NT2/D1 (cell line): Measurements from ENCODE around the gene RELCH.

Experiments used
- SUZ12 ChIP-seq: IDR thresholded peaks from 2 replicates; pipeline ENCODE4 v1.6.1; 2011; ENCODE audit not compliant: insufficient read length, insufficient read depth; ENCODE audit errors: extremely low read depth
- YY1 ChIP-seq: IDR thresholded peaks from 2 replicates; pipeline ENCODE4 v1.6.1; 2011; ENCODE audit not compliant: insufficient read length, insufficient read depth

DNA sequence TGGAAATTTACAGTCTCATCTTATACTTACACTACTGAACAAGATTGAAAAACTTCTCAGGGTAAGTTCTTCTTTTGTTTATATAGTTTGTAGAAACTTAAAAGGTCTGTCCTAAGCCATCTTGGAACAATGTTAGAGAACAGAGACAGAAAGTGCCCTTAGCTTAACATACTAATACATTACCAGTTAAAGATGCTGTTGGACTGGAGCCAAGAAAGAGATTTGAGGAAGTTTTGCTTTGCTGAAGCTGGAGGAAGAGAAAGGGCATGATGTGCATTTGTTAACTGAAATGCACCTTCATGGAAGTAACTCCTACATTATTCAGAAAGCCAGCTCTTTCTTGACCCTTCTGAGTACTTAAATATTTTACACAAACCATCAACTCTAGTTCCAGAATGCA, 71.6 kb downstream of the RELCH start:
- TF ChIP-seq SUZ12, result no peak
- TF ChIP-seq YY1, result no peak
